GM13976 (cell line): Measurements from ENCODE around the gene COX14.
"Not testable (repeated sequence)": the region's sequence is repeated elsewhere in the genome, so short reads cannot be mapped to it uniquely, and the experiment has no call there.

Experiments
- DNase-seq: peaks from one replicate; pipeline ENCODE4 v3.0.0; 2012; ENCODE audit warnings: low spot score
- in situ Hi-C: fragments of 300-500 bp; cut with MboI; formaldehyde crosslinking; loops from one replicate; pipeline ENCODE4 v1.12.0; 2022; ENCODE audit warnings: low sequenced_read_pairs, mixed read lengths, inconsistent platforms; ENCODE audit not compliant: unreplicated experiment
- TF ChIP-seq, protein P1 (sequence below): IDR thresholded peaks from 2 replicates; pipeline ENCODE4 v1.5.1; 2012; ENCODE audit warnings: borderline replicate concordance, mild to moderate bottlenecking; ENCODE audit not compliant: insufficient read depth; ENCODE audit errors: extremely low read depth, missing control alignments, control extremely low read depth

The COX14 gene

GRCh38 chr12:50149311-50149710 lies 37.3 kb downstream of the COX14 start:
- in situ Hi-C loops, result no loop called here
- DNase-seq, result no peak
- TF ChIP-seq, protein P1, sequence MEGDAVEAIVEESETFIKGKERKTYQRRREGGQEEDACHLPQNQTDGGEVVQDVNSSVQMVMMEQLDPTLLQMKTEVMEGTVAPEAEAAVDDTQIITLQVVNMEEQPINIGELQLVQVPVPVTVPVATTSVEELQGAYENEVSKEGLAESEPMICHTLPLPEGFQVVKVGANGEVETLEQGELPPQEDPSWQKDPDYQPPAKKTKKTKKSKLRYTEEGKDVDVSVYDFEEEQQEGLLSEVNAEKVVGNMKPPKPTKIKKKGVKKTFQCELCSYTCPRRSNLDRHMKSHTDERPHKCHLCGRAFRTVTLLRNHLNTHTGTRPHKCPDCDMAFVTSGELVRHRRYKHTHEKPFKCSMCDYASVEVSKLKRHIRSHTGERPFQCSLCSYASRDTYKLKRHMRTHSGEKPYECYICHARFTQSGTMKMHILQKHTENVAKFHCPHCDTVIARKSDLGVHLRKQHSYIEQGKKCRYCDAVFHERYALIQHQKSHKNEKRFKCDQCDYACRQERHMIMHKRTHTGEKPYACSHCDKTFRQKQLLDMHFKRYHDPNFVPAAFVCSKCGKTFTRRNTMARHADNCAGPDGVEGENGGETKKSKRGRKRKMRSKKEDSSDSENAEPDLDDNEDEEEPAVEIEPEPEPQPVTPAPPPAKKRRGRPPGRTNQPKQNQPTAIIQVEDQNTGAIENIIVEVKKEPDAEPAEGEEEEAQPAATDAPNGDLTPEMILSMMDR, result no peak

DNA sequence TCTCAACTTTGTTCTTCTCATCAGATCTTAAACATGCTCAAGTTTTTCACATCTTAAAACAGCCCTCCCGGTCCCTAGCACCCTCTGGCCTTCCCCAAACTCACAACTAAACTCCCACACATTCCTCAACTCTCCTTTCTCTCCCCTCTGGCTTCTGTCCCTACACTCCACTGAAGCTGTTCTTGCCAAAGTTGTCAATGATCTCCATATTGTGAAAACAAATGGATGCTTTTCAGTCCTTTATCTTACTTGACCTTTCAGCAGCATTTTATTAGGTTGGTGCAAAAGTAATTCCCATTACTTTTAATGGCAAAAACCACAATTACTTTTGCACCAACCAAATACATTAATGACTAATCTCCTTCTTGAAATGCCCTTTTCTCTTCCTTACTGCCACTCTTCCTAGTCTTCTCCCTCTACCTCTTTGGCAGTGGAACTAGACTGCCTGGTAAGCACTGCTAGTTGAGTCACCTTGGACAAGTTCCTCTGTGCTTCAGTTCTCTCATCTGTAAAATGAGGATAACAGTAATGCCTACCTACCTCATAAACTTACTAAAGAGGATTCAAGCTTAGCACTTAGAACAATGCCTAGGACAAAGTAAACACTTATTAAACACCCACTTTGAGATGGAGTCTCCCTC lies 39.1 kb downstream of the COX14 start:
- TF ChIP-seq, protein P1, result no peak
- in situ Hi-C loops, result no loop called here
- DNase-seq, result no peak

DNA sequence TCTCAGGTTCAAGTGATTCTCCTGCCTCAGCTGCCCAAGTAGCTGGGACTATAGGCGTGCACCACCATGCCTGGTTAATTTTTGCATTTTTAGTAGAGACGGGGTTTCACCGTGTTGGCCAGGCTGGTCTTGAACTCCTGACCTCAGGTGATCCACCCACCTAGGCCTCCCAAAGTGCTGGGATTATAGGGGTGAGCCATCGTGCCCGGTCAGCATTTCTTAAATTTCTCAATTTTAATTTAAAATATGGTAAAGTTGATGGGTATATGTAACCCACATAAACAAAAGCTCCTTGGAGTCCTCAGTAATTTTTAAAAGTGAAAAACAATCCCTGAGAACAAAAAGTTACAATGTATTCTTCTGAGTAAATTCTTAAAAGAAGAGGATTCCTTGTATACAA lies 42.9 kb downstream of the COX14 start:
- DNase-seq, in situ Hi-C loops: not testable (repeated sequence)

DNA sequence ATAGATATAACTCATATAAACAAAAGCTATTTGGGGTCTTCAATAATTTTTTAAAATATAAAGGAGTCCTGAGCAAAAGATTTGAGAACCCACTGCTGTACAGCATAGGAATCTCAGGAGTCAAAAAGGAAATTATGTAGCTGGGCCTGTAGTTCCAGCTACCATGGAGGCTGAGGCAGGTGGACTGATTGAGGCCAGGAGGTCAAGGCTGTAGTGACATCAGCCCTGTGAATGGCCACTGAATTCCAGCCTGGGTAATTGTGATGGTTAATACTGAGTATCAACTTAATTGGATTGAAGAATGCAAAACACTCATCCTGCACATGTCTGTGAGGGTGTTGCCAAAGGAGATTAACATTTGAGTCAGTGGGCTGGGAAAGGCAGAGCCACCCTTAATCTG lies 44.6 kb downstream of the COX14 start:
- TF ChIP-seq, protein P1, result no peak
- in situ Hi-C loops, result no loop called here
- DNase-seq, result no peak

GRCh38 chr12:50157259-50157658 lies 45.2 kb downstream of the COX14 start:
- in situ Hi-C loops, result no loop called here
- DNase-seq, result no peak
- TF ChIP-seq, protein P1, result no peak

DNA sequence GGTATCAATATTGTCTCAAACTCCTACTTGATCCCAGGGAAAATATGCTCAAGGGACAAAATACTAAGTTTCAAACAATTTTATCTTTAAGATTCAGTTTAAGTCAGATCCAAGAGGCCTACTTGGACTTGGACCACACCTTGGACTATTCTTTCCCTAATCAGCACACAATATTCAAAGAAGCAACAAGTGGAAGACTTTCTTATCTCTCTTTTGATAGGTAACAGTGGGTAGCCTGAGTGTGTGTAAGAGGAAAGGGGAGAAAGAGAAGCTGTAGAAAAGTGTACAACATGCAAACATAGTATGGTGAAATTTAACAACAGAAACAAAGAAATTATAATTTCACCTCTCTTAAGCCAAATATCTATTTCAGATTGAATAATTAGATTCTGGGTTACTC lies 48.6 kb downstream of the COX14 start:
- TF ChIP-seq, protein P1, result no peak
- in situ Hi-C loops, result no loop called here
- DNase-seq, result no peak

DNA sequence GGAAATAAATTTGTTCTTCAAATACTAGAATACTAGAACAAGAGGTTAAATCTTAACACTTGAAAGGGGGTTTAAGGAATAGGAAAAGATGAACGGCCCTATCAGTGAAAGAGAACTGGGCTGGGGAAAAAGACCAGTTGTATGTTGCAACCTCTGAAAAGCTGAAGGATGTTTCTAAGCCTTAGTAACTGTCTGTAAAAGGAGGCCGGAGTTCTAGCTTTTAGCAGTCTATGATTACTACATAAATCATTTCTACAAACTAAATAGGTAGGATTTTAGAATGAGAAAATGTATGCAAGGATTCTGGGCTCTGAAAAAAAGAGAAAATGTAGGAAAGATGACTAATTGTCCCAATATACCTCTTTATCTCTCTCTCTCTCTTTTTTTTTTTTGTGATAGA lies 50.2 kb downstream of the COX14 start:
- TF ChIP-seq, protein P1, result no peak
- in situ Hi-C loops, result no loop called here
- DNase-seq, result no peak
